Activated CD8-positive, alpha-beta T cell treated with anti-CD3 and anti-CD28 coated beads for 36 hours (primary cell): ENCODE results near the gene RGL4. TPM values are rescaled to one million over a fixed set of nuclear protein-coding genes. Genes with fewer than 3 reads are reported as not detected.
A peak's percentile ranks its signal among the peaks of the same experiment; 100 is the strongest.
"Not testable (repeated sequence)": the region's sequence is repeated elsewhere in the genome, so short reads cannot be mapped to it uniquely, and the experiment has no call there.

Experiments used
- ATAC-seq: fragments of 200-7000 bp; cut with Tn5 transposase; one replicate; pipeline ENCODE4 v1.10.0; 2021; ENCODE audit warnings: mild to moderate bottlenecking, moderate library complexity
- CTCF ChIA-PET: fragments of 350-600 bp; sonication (Branson Sonifier 250); formaldehyde crosslinking; loops from one replicate; lab custom pipeline; 2021; ENCODE audit warnings: antibody characterized with exemption; lab: Charles Lee
- POLR2A ChIA-PET: fragments of 350-600 bp; sonication (Branson Sonifier 250); formaldehyde crosslinking; loops from one replicate; lab custom pipeline; 2021; ENCODE audit warnings: antibody characterized with exemption; lab: Charles Lee
- DNase-seq: peaks from one replicate; pipeline ENCODE4 v3.0.0-alpha.2; 2020
- H3K27ac Mint-ChIP-seq: one replicate; pipeline ENCODE4 v1.8.0; 2021; ENCODE audit warnings: mild to moderate bottlenecking, mixed read lengths
- H3K27me3 Mint-ChIP-seq: one replicate; pipeline ENCODE4 v1.8.0; 2021; ENCODE audit warnings: mixed read lengths
- H3K36me3 Mint-ChIP-seq: one replicate; pipeline ENCODE4 v1.8.0; 2021; ENCODE audit warnings: low read depth, mixed read lengths
- H3K4me1 Mint-ChIP-seq: one replicate; pipeline ENCODE4 v1.8.0; 2021; ENCODE audit warnings: low read depth, mixed read lengths
- H3K4me3 Mint-ChIP-seq: one replicate; pipeline ENCODE4 v1.8.0; 2021; ENCODE audit warnings: mild to moderate bottlenecking, moderate library complexity, mixed read lengths
- H3K9me3 Mint-ChIP-seq: one replicate; pipeline ENCODE4 v1.8.0; 2021; ENCODE audit warnings: mixed read lengths
- CTCF ChIP-seq: fragments of 200-600 bp; IDR thresholded peaks from one replicate; pipeline ENCODE4 v1.8.0; 2022; ENCODE audit warnings: antibody characterized with exemption, mild to moderate bottlenecking
- intact Hi-C: fragments of 100-400 bp; cut with micrococcal nuclease; formaldehyde crosslinking; loops from one replicate; pipeline ENCODE4 v1.10.0; 2022
- total RNA-seq, 2 experiments: library from RNA; stranded (reverse); gene quantifications; one replicate each; pipeline ENCODE4 v1.2.3, GENCODE V29; 2021

RGL4 gene
- total RNA-seq, 2 experiments from 2014 or later, result 11.9 to 16.7 TPM

GRCh38 chr22:23673050-23673620 is 17.7 kb upstream of the RGL4 start:
- no peak for TF ChIP-seq CTCF
- no peak overlapping the region for H3K4me3 Mint-ChIP-seq
- ATAC-seq (peak; percentile 24), DNase-seq (no peak)
- intact Hi-C loops, result no loop called here
- H3K9me3 Mint-ChIP-seq, result no peaks in the 10 kb centered on the region
- ChIA-PET POLR2A (no interaction called here), CTCF (no interaction called here)
- H3K27ac Mint-ChIP-seq, result no peak overlapping the region
- H3K27me3 Mint-ChIP-seq, result no peaks in the 10 kb centered on the region
- peaks cover 1% of the 10 kb centered on the region for H3K36me3 Mint-ChIP-seq
- H3K4me1 Mint-ChIP-seq, result peaks cover 8% of the 10 kb centered on the region

GRCh38 chr22:23673826-23674690 is 16.8 kb upstream of the RGL4 start:
- H3K36me3 Mint-ChIP-seq, result peaks cover 2% of the 10 kb centered on the region
- H3K27ac Mint-ChIP-seq, result no peak overlapping the region
- POLR2A ChIA-PET, result no interaction called here
- ATAC-seq, result no peak
- intact Hi-C loops, result no loop called here
- DNase-seq, result no peak
- no peaks in the 10 kb centered on the region for H3K9me3 Mint-ChIP-seq
- TF ChIP-seq CTCF, result no peak
- no peaks in the 10 kb centered on the region for H3K27me3 Mint-ChIP-seq
- H3K4me3 Mint-ChIP-seq, result no peak overlapping the region
- CTCF ChIA-PET, result no interaction called here
- peaks cover 8% of the 10 kb centered on the region for H3K4me1 Mint-ChIP-seq

- H3K9me3 Mint-ChIP-seq, H3K27ac Mint-ChIP-seq, H3K27me3 Mint-ChIP-seq, H3K36me3 Mint-ChIP-seq, intact Hi-C loops, POLR2A ChIA-PET, CTCF ChIA-PET, DNase-seq, ATAC-seq, H3K4me1 Mint-ChIP-seq, H3K4me3 Mint-ChIP-seq: not testable (repeated sequence)
These were observed 15.8 kb upstream of the RGL4 start for GRCh38 chr22:23674886-23675501.

GRCh38 chr22:23675502-23676415 is 15.1 kb upstream of the RGL4 start:
- H3K9me3 Mint-ChIP-seq, result no peaks in the 10 kb centered on the region
- peaks cover 2% of the 10 kb centered on the region for H3K36me3 Mint-ChIP-seq
- CTCF ChIA-PET, result no interaction called here
- no peak overlapping the region for H3K4me3 Mint-ChIP-seq
- ATAC-seq (no peak), DNase-seq (peak; percentile 22)
- intact Hi-C loops, result no loop called here
- no peak overlapping the region for H3K27ac Mint-ChIP-seq
- POLR2A ChIA-PET, result no interaction called here
- no peaks in the 10 kb centered on the region for H3K27me3 Mint-ChIP-seq
- peaks cover 8% of the 10 kb centered on the region for H3K4me1 Mint-ChIP-seq
- no peak for TF ChIP-seq CTCF

GRCh38 chr22:23676841-23677700 is 13.7 kb upstream of the RGL4 start:
- POLR2A ChIA-PET, H3K27ac Mint-ChIP-seq, H3K9me3 Mint-ChIP-seq: not testable (repeated sequence)

More at GRCh38 chr22:23676841-23677700, 13.7 kb upstream of the RGL4 start:
- H3K4me1 Mint-ChIP-seq, intact Hi-C loops, H3K36me3 Mint-ChIP-seq, CTCF ChIA-PET, H3K27me3 Mint-ChIP-seq, ATAC-seq, H3K4me3 Mint-ChIP-seq, DNase-seq: not testable (repeated sequence)
